Keratinocyte (primary cell): ENCODE results near the gene GCA.

Experiments
- EZH2 ChIP-seq: IDR thresholded peaks from one replicate; pipeline ENCODE4 v1.6.1; 2012; ENCODE audit warnings: inconsistent platforms, mild to moderate bottlenecking, low read length, moderate library complexity
- TF ChIP-seq, protein P1 (sequence below), 3 experiments: IDR thresholded peaks in 1 of 3; conservative IDR thresholded peaks in 1 of 3; optimal IDR thresholded peaks in 1 of 3; 2 replicates in 2 of 3; 3 replicates in 1 of 3; pipeline versions ENCODE3 to v1.5.1; 2011; ENCODE audit warnings: low read length in 3 of 3, mild to moderate bottlenecking in 3 of 3, moderate library complexity in 2 of 3, control low read depth in 1 of 3, inconsistent platforms in 1 of 3; ENCODE audit not compliant: insufficient read depth in 2 of 3; ENCODE audit errors: extremely low read depth in 1 of 3

DNA sequence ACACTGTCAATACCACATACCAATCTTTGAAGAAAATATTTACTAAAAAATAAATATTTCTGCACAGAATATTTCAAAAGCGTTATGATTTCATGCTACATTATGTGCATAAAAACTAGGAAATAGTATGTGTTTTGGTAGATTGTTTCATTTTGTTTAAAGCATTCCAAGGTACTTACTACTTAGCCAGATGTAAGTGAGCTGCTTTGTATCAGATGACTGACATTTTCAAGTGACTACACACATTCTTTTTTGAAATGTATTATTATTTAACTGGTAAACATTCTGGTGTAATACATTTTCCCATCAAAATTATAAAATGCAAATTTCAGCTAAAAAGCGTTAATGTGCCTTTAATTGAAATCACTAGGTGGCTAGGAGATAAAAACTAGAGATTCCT is 21.5 kb downstream of the GCA start:
- no peak for TF ChIP-seq EZH2
- TF ChIP-seq, protein P1, sequence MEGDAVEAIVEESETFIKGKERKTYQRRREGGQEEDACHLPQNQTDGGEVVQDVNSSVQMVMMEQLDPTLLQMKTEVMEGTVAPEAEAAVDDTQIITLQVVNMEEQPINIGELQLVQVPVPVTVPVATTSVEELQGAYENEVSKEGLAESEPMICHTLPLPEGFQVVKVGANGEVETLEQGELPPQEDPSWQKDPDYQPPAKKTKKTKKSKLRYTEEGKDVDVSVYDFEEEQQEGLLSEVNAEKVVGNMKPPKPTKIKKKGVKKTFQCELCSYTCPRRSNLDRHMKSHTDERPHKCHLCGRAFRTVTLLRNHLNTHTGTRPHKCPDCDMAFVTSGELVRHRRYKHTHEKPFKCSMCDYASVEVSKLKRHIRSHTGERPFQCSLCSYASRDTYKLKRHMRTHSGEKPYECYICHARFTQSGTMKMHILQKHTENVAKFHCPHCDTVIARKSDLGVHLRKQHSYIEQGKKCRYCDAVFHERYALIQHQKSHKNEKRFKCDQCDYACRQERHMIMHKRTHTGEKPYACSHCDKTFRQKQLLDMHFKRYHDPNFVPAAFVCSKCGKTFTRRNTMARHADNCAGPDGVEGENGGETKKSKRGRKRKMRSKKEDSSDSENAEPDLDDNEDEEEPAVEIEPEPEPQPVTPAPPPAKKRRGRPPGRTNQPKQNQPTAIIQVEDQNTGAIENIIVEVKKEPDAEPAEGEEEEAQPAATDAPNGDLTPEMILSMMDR (optimal IDR thresholded peaks at IDR 0.05 in 1 of 3, IDR thresholded peaks at IDR 0.05 in 1 of 3, conservative IDR thresholded peaks at IDR 0.05 in 1 of 3; ENCODE audit: extremely low read depth in 1 of 3, insufficient read depth in 2 of 3, low read length in 3 of 3): no peak
